ENCODE results near the gene TBCE. TPM values are rescaled to one million over a fixed set of nuclear protein-coding genes. Genes with fewer than 3 reads are reported as not detected.

TBCE gene
- total RNA-seq, 1 donor, result 22.8 TPM

- H3K4me1 ChIP-seq (ENCODE audit: insufficient read depth, low read length), result peaks cover 9% of the 10 kb centered on the region
- TF ChIP-seq CTCF (IDR thresholded peaks at IDR 0.05; ENCODE audit: extremely low read depth, low read depth, low read length), result no peak
- H3K27ac ChIP-seq (ENCODE audit: low read depth, low read length), result no peak overlapping the region
- H3K4me2 ChIP-seq (ENCODE audit: insufficient read depth, low read length), result peak overlapping the region; percentile 97
- no peak for DNase-seq (ENCODE audit: insufficient read length, low spot score, missing footprints)
- H4K20me1 ChIP-seq (ENCODE audit: insufficient read depth, low read length), result peaks cover 70% of the 10 kb centered on the region
- H2AFZ ChIP-seq (ENCODE audit: low read length), result no peak overlapping the region
- no peaks in the 10 kb centered on the region for H3K36me3 ChIP-seq (ENCODE audit: insufficient read depth, low read length)
- H3K9me3 ChIP-seq (ENCODE audit: low read depth, low read length), result no peaks in the 10 kb centered on the region
- peaks cover 86% of the 10 kb centered on the region for H3K79me2 ChIP-seq (ENCODE audit: insufficient read depth, low read length)
- H3K4me3 ChIP-seq (ENCODE audit: insufficient read depth, low read length), result no peak overlapping the region
- H3K27me3 ChIP-seq (ENCODE audit: insufficient read depth, low read length), result no peaks in the 10 kb centered on the region
These were observed 42.9 kb upstream of the TBCE start for GRCh38 chr1:235324296-235324695.

DNA sequence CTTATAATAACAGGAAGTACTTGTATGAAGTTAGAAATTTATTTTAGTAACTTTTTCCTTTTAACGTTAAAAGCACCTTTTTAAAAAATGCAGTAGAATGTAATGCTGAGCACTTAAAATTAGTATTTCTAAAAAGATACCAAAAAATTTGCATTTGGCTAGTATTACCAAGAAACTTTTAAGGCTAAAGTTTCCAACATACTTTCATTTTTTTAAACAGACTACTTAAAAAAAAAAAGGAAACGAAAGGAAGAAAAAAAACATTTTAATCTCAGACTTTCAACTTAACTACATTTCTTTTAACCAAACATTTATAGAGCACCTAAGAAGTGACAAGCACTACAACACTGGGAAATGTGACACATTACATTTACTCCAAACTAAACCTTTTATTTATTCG is 42.1 kb upstream of the TBCE start:
- H3K4me2 ChIP-seq (ENCODE audit: insufficient read depth, low read length), result peak overlapping the region; percentile 97
- peaks cover 9% of the 10 kb centered on the region for H3K4me1 ChIP-seq (ENCODE audit: insufficient read depth, low read length)
- H3K9me3 ChIP-seq (ENCODE audit: low read depth, low read length), result no peaks in the 10 kb centered on the region
- H3K27me3 ChIP-seq (ENCODE audit: insufficient read depth, low read length), result no peaks in the 10 kb centered on the region
- H3K4me3 ChIP-seq (ENCODE audit: insufficient read depth, low read length), result peak overlapping the region; percentile 90
- no peak for TF ChIP-seq CTCF (IDR thresholded peaks at IDR 0.05; ENCODE audit: extremely low read depth, low read depth, low read length)
- H4K20me1 ChIP-seq (ENCODE audit: insufficient read depth, low read length), result peaks cover 70% of the 10 kb centered on the region
- no peak overlapping the region for H2AFZ ChIP-seq (ENCODE audit: low read length)
- peak overlapping the region; percentile 2 for H3K27ac ChIP-seq (ENCODE audit: low read depth, low read length)
- peaks cover 84% of the 10 kb centered on the region for H3K79me2 ChIP-seq (ENCODE audit: insufficient read depth, low read length)
- no peak for DNase-seq (ENCODE audit: insufficient read length, low spot score, missing footprints)
- no peaks in the 10 kb centered on the region for H3K36me3 ChIP-seq (ENCODE audit: insufficient read depth, low read length)

DNA sequence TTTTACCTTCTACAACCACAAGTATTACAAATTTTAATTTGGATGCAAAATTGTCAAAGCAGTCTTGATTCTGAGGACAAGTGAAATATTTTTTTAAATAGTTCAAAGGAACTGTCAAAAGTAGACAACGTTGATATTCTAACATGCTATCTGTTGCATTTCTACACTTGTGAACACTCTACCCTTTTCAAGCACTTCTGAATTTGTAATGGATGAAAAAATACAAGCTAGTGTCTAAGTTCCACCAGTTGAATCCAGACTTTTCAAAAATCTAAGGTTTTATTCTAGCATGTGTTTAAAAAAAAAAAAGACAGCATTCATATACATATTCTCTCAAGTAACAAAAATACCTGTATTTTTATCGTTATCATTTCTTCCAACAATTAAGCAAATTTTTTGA is 41.4 kb upstream of the TBCE start:
- peaks cover 13% of the 10 kb centered on the region for H3K4me1 ChIP-seq (ENCODE audit: insufficient read depth, low read length)
- peak overlapping the region; percentile 97 for H3K4me2 ChIP-seq (ENCODE audit: insufficient read depth, low read length)
- peak overlapping the region; percentile 82 for H3K27ac ChIP-seq (ENCODE audit: low read depth, low read length)
- TF ChIP-seq CTCF (IDR thresholded peaks at IDR 0.05; ENCODE audit: extremely low read depth, low read depth, low read length), result no peak
- H3K9me3 ChIP-seq (ENCODE audit: low read depth, low read length), result no peaks in the 10 kb centered on the region
- peaks cover 83% of the 10 kb centered on the region for H3K79me2 ChIP-seq (ENCODE audit: insufficient read depth, low read length)
- H4K20me1 ChIP-seq (ENCODE audit: insufficient read depth, low read length), result peaks cover 64% of the 10 kb centered on the region
- peak; percentile 48 for DNase-seq (ENCODE audit: insufficient read length, low spot score, missing footprints)
- peak overlapping the region; percentile 90 for H3K4me3 ChIP-seq (ENCODE audit: insufficient read depth, low read length)
- H3K27me3 ChIP-seq (ENCODE audit: insufficient read depth, low read length), result no peaks in the 10 kb centered on the region
- no peaks in the 10 kb centered on the region for H3K36me3 ChIP-seq (ENCODE audit: insufficient read depth, low read length)
- no peak overlapping the region for H2AFZ ChIP-seq (ENCODE audit: low read length)

DNA sequence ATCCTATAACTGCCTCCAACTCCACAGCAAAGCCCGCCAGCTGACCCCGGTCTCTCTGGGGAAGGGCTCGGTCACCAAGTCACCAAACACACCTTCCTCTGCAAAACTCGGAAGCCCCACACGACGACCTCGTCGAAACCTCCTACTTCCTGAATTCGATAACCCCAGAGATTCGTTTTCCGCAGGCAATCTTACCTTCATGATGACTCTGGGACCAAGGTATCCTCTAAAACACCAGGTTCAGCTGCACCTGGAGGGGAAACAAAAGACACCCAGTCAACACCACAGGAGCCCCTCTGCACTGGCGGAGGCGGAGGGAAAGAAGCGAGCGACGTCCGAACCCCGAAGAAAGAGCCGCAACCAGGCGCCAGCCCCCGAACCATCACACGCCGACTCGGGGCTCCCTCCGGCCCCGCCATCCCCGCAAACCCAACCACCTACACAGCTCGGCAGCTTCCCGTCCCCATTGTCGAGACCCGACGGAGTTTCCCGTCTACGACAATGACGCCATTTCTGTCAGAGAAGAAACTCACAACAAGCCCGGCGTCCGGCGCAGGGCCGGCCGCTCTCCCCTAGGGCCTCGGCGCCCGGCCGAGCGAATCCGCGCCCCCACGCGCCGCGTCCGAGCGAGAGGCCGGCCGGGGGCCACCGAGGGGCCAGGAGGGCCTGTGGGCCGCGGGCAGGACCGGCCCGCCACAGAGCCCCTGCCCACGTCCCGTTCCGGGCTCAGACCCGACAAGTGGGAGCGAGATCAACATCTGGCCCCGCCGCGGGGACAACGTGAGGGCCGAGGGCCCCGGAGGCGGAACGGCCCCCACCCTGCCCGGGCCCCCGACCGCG is 40.3 kb upstream of the TBCE start:
- Histone ChIP-seq H3K79me2 (ENCODE audit: insufficient read depth, low read length) (peaks cover 83% of the 10 kb centered on the region), H3K4me2 (ENCODE audit: insufficient read depth, low read length) (peak overlapping the region; percentile 97), H4K20me1 (ENCODE audit: insufficient read depth, low read length) (peaks cover 54% of the 10 kb centered on the region), H3K4me3 (ENCODE audit: insufficient read depth, low read length) (peak overlapping the region; percentile 90), H2AFZ (ENCODE audit: low read length) (peak overlapping the region; percentile 75), H3K27ac (ENCODE audit: low read depth, low read length) (peak overlapping the region; percentile 82), H3K9me3 (ENCODE audit: low read depth, low read length) (no peaks in the 10 kb centered on the region), H3K36me3 (ENCODE audit: insufficient read depth, low read length) (no peaks in the 10 kb centered on the region), H3K4me1 (ENCODE audit: insufficient read depth, low read length) (peaks cover 21% of the 10 kb centered on the region), H3K27me3 (ENCODE audit: insufficient read depth, low read length) (no peaks in the 10 kb centered on the region)
- peak; percentile 74 for DNase-seq (ENCODE audit: insufficient read length, low spot score, missing footprints)
- no peak for TF ChIP-seq CTCF (IDR thresholded peaks at IDR 0.05; ENCODE audit: extremely low read depth, low read depth, low read length)

Data from osteoblast (primary cell).